A549 treated with AZD9567 at 1 μM for 4 hours (cell line): ENCODE data around the gene GBGT1. TPM values are rescaled to one million over a fixed set of nuclear protein-coding genes. Genes with fewer than 3 reads are reported as not detected.

Experiments used
- total RNA-seq: library from RNA; stranded (reverse); fragments of 200-300 nt; extraction: Qiagen RNA extraction; gene quantifications from 5 replicates; pipeline ENCODE4 v1.2.3, GENCODE V29; 2022; ENCODE audit not compliant: insufficient read depth

The GBGT1 gene
- total RNA-seq: 1.7 to 2.0 TPM (median 1.7 TPM) in 4 of 5 replicates, not detected in the other

GRCh38 chr9:133163504-133164172 is at the start of gene GBGT1:
GBGT1 (minus strand) TSS chr9:133163914; CDS start chr9:133162412, 1,502 bp downstream.

DNA sequence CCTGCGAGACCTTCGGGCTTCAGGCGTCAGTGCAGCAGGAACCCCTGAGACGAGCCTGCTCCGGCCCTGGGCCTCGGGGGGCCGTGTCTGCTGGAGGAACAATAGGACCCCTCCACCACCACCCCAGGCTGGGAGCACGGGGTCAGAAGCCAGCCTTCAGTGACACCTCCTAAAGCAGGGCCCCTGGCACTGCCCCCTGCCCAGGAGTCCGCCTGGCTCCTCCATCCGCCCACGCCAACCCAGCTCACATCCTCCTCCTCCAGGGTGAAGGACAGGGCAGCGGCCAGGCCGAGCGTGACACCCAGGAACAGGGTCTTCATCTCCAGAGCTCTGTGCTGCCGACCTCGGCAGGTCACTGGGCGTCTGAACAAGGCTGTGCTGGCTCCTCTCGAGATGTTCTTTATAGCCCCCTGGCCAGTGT is 45.2 kb upstream of the GBGT1 start, which contains the start of gene OBP2B:
TSS of gene OBP2B (minus strand) at position 371 of the 421 bp plus-strand sequence. CDS start at position 320, 51 bp downstream.

DNA sequence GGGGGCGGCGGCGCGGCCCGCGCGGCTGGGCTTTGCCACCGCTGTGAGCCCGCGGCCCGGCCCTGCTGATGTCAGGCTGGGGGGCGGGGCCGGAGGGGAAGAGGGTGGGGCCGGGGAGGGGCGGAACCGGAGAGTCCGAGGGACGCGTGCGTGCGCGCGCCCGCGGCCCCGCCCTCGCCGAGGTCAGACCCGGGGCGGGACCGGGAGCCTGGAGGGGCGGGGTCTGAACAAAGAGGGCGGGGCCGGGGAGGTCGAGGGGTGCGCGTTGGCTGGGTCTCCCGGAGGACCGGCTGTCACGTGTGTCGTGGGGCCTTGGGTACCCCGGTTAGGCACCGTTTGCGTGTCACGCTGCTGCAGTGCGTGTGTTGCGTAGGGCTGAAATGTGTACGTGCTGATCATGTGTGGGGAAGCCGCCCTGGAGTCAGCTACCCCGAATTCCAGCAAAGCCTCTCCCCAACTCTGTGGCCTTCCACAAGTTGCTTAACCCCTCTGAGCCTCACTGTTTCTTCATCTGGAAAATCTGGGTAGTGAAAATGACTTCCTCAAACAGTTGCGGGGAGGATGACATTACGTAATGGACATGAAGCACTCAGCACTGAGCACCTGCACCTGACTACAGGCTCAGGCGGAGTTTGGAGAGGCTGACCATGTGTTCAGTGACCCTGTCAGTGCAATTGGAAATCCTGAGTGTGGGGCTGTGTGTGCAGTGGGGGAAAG is 42.4 kb downstream of the GBGT1 start, which contains the start of gene RALGDS:
TSS of gene RALGDS (minus strand) at position 43 of the 717 bp plus-strand sequence. CDS start 86 bp downstream, outside the sequence.

Other genes starting within 250 kb of the GBGT1 start
- gene TSC1, start 219.3 kb downstream of the GBGT1 start, total RNA-seq: 14.2 to 17.2 TPM (median 16.2 TPM) in 5 replicates
- gene GFI1B, start 185.2 kb downstream of the GBGT1 start, total RNA-seq: 0.03 to 0.08 TPM (median 0.07 TPM) in 4 of 5 replicates, not detected in the other
- 53.6 to 69.9 TPM (median 69.3 TPM) in 5 replicates for gene GTF3C5, start 132.9 kb downstream of the GBGT1 start, total RNA-seq
- gene CEL, start 101.9 kb downstream of the GBGT1 start, total RNA-seq: 0.70 to 0.89 TPM (median 0.72 TPM) in 4 of 5 replicates, not detected in the other
- 20.4 to 30.5 TPM (median 27.1 TPM) in 5 replicates for gene RALGDS, start 42.7 kb downstream of the GBGT1 start, total RNA-seq
- gene OBP2B, start 45.3 kb upstream of the GBGT1 start, total RNA-seq: not detected in 5 replicates
- not detected in 5 replicates for gene ABO, start 111.3 kb upstream of the GBGT1 start, total RNA-seq
- 18.0 to 32.3 TPM (median 26.1 TPM) in 5 replicates for gene SURF6, start 172.3 kb upstream of the GBGT1 start, total RNA-seq
- 22.0 to 29.7 TPM (median 28.3 TPM) in 5 replicates for gene MED22, start 184.2 kb upstream of the GBGT1 start, total RNA-seq
- gene RPL7A, start 184.3 kb upstream of the GBGT1 start, total RNA-seq: 3,359 to 3,571 TPM (median 3,504 TPM) in 5 replicates
- 43.9 to 54.8 TPM (median 47.5 TPM) in 5 replicates for gene SURF1, start 192.6 kb upstream of the GBGT1 start, total RNA-seq
- 38.4 to 57.3 TPM (median 52.3 TPM) in 5 replicates for gene SURF2, start 192.6 kb upstream of the GBGT1 start, total RNA-seq
- 191 to 201 TPM (median 199 TPM) in 5 replicates for gene SURF4, start 212.1 kb upstream of the GBGT1 start, total RNA-seq
- gene STKLD1, start 212.5 kb upstream of the GBGT1 start, total RNA-seq: 0.54 to 1.1 TPM (median 0.81 TPM) in 4 of 5 replicates, not detected in the other